Dedifferentiated amniotic fluid mesenchymal stem cell (primary cell): ENCODE data around the gene EPHA5.
"Not testable (repeated sequence)": the region's sequence is repeated elsewhere in the genome, so short reads cannot be mapped to it uniquely, and the experiment has no call there.

Experiments
- DNase-seq: peaks from one replicate; pipeline ENCODE4 v3.0.0-alpha.2; 2016; ENCODE audit errors: extremely low spot score

Gene EPHA5

GRCh38 chr4:65367306-65367705 is 303.0 kb downstream of the EPHA5 start:
- no peak for DNase-seq

- DNase-seq = no peak
Observed at GRCh38 chr4:65358914-65359313, 311.4 kb downstream of the EPHA5 start.

- no peak for DNase-seq
Observed at GRCh38 chr4:65353098-65353497, 317.2 kb downstream of the EPHA5 start.

- DNase-seq = peak; percentile 51
Observed at GRCh38 chr4:65344278-65344825, 325.9 kb downstream of the EPHA5 start.

GRCh38 chr4:65343342-65343741 is 326.9 kb downstream of the EPHA5 start:
- no peak for DNase-seq

GRCh38 chr4:65341557-65341956 is 328.7 kb downstream of the EPHA5 start:
- DNase-seq = no peak

- no peak for DNase-seq
Observed at GRCh38 chr4:65340382-65341109, 329.7 kb downstream of the EPHA5 start.

GRCh38 chr4:65337371-65337770 is 332.9 kb downstream of the EPHA5 start:
- DNase-seq = no peak

- no peak for DNase-seq
Observed at GRCh38 chr4:65336465-65336864, 333.8 kb downstream of the EPHA5 start.

GRCh38 chr4:65316534-65316933 is 353.8 kb downstream of the EPHA5 start:
- no peak for DNase-seq

- DNase-seq = no peak
Observed at GRCh38 chr4:65311120-65311519, 359.2 kb downstream of the EPHA5 start.

GRCh38 chr4:65310586-65310985 is 359.7 kb downstream of the EPHA5 start:
- no peak for DNase-seq

GRCh38 chr4:65308626-65309025 is 361.7 kb downstream of the EPHA5 start:
- not testable (repeated sequence) for DNase-seq

GRCh38 chr4:65302145-65302544 is 368.1 kb downstream of the EPHA5 start:
- DNase-seq = no peak

GRCh38 chr4:65296246-65296645 is 374.0 kb downstream of the EPHA5 start:
- no peak for DNase-seq

- no peak for DNase-seq
Observed at GRCh38 chr4:65287071-65287470, 383.2 kb downstream of the EPHA5 start.
